DND-41 (cell line): ENCODE measurements around the gene USP4.

Experiments used
- ATAC-seq: fragments of 200-7000 bp; cut with Tn5 transposase; 3 replicates; pipeline ENCODE4 v1.9.1; 2021; ENCODE audit warnings: low read depth; ENCODE audit not compliant: insufficient read depth
- DNase-seq: peaks from one replicate; pipeline ENCODE4 v3.0.0-alpha.2; 2020
- H2AFZ ChIP-seq: 2 replicates; pipeline ENCODE4 v1.6.0; 2012; ENCODE audit warnings: low read depth, low read length
- H3K27ac ChIP-seq: 2 replicates; pipeline ENCODE4 v1.5.1; 2012; ENCODE audit warnings: low read length, inconsistent platforms
- H3K27me3 ChIP-seq: fragments of 200-600 bp; sonication (generic); 2 replicates; pipeline ENCODE4 v1.6.0; 2012; ENCODE audit warnings: low read length, mild to moderate bottlenecking, inconsistent platforms; ENCODE audit not compliant: insufficient read depth, poor library complexity
- H3K36me3 ChIP-seq: 2 replicates; pipeline ENCODE4 v1.5.1; 2012; ENCODE audit warnings: low read length, inconsistent platforms; ENCODE audit not compliant: insufficient read depth
- H3K4me1 ChIP-seq: 2 replicates; pipeline ENCODE4 v1.5.1; 2012; ENCODE audit warnings: mild to moderate bottlenecking, low read length; ENCODE audit not compliant: insufficient read depth
- H3K4me2 ChIP-seq: 2 replicates; pipeline ENCODE4 v1.6.0; 2012; ENCODE audit warnings: mild to moderate bottlenecking, moderate library complexity, low read length, inconsistent platforms; ENCODE audit not compliant: insufficient read depth
- H3K4me3 ChIP-seq, 2 experiments: fragments of 200-600 bp in 1 of 2; shearing (Covaris generic) in 1 of 2; 2 replicates each; pipeline ENCODE4 v1.5.1; 2012 to 2016; ENCODE audit warnings: inconsistent platforms in 2 of 2, low read length in 2 of 2, mild to moderate bottlenecking in 2 of 2, low read depth in 1 of 2, moderate library complexity in 1 of 2
- H3K79me2 ChIP-seq: 2 replicates; pipeline ENCODE4 v1.6.0; 2012; ENCODE audit warnings: low read length, inconsistent platforms; ENCODE audit not compliant: insufficient read depth
- H3K9ac ChIP-seq: 2 replicates; pipeline ENCODE4 v1.6.0; 2012; ENCODE audit warnings: low read depth, mild to moderate bottlenecking, inconsistent platforms, low read length, moderate library complexity
- H3K9me3 ChIP-seq: 2 replicates; pipeline ENCODE4 v1.5.1; 2012; ENCODE audit warnings: low read length, moderate library complexity, mild to moderate bottlenecking, inconsistent platforms; ENCODE audit not compliant: insufficient read depth, severe bottlenecking
- H4K20me1 ChIP-seq: 2 replicates; pipeline ENCODE4 v1.6.0; 2012; ENCODE audit warnings: low read length; ENCODE audit not compliant: insufficient read depth
- EZH2 ChIP-seq: IDR thresholded peaks from 3 replicates; pipeline ENCODE4 v1.6.1; 2012; ENCODE audit warnings: borderline replicate concordance, low read depth, mild to moderate bottlenecking, moderate library complexity, low read length, inconsistent platforms; ENCODE audit not compliant: severe bottlenecking
- TF ChIP-seq, protein P1 (sequence below): IDR thresholded peaks from 2 replicates; pipeline ENCODE4 v1.5.1; 2012; ENCODE audit warnings: borderline replicate concordance, low read length, moderate library complexity, mild to moderate bottlenecking; ENCODE audit not compliant: poor library complexity, severe bottlenecking; ENCODE audit errors: extremely low read depth

USP4 gene

DNA sequence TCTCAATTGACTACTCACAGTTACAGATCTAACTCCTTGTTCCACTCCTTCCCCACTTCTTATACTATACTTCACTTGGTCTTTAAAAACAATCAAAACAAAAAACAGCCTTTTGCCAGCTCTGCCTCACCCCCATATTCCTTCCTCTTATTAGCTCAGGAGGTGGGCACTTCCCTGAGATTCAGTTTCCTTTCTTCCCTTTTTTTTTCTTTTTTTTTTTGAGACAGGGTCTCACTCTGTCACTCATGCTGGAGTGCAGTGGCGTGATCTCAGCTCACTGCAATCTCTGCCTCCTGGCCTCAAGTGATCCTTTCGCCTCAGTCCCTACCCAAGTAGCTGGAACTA is 69.7 kb downstream of the USP4 start:
- Histone ChIP-seq H3K4me1 (no peaks in the 10 kb centered on the region), H3K79me2 (no peaks in the 10 kb centered on the region), H2AFZ (no peak overlapping the region), H3K27ac (no peak overlapping the region), H4K20me1 (no peaks in the 10 kb centered on the region), H3K9me3 (no peaks in the 10 kb centered on the region), H3K27me3 (no peaks in the 10 kb centered on the region), H3K4me2 (no peak overlapping the region), H3K4me3 (no peak overlapping the region), H3K9ac (no peak overlapping the region), H3K36me3 (peaks cover 38% of the 10 kb centered on the region)
- no peak for ATAC-seq
- TF ChIP-seq, protein P1, sequence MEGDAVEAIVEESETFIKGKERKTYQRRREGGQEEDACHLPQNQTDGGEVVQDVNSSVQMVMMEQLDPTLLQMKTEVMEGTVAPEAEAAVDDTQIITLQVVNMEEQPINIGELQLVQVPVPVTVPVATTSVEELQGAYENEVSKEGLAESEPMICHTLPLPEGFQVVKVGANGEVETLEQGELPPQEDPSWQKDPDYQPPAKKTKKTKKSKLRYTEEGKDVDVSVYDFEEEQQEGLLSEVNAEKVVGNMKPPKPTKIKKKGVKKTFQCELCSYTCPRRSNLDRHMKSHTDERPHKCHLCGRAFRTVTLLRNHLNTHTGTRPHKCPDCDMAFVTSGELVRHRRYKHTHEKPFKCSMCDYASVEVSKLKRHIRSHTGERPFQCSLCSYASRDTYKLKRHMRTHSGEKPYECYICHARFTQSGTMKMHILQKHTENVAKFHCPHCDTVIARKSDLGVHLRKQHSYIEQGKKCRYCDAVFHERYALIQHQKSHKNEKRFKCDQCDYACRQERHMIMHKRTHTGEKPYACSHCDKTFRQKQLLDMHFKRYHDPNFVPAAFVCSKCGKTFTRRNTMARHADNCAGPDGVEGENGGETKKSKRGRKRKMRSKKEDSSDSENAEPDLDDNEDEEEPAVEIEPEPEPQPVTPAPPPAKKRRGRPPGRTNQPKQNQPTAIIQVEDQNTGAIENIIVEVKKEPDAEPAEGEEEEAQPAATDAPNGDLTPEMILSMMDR = no peak
- no peak for TF ChIP-seq EZH2
- DNase-seq = no peak

DNA sequence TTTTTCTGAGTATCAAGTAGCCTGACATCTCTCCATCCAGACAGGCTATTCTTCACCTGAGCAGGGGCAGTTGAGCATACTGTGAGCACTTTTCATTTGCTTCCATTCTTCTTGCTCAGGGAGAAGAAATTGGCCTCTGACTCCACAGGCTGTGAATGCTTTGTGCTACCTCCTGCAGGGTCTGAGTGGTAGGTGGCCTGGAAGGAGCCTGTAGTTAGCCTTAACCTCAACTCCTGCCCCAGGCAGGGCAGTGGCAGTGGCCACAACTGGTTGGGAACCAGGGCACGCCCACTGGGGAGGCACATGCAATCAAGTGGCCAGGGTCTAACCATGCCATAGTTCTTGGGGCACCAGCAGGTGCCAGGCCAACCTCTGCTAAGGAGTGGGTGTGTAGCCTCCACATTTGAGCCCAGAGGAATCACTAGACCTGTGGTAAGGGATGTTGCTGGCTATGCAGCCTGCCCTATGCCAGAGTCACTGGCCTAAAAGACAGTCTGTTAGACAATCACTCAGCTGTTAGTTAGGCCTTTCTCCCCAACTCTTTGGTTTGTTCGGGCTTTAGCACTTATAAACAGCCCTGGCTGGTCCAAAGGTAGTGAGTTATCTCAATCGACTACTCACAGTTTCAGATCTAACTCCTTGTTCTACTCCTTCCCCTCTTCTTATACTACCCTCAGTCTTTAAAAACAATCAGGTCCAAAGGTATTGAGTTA is 70.3 kb downstream of the USP4 start:
- TF ChIP-seq EZH2 = no peak
- TF ChIP-seq, protein P1 = no peak
- no peak for DNase-seq
- Histone ChIP-seq H4K20me1 (no peaks in the 10 kb centered on the region), H3K4me3 (no peak overlapping the region), H3K4me2 (no peak overlapping the region), H3K27me3 (no peaks in the 10 kb centered on the region), H3K27ac (no peak overlapping the region), H3K36me3 (peaks cover 38% of the 10 kb centered on the region), H3K4me1 (no peaks in the 10 kb centered on the region), H3K79me2 (no peaks in the 10 kb centered on the region), H3K9me3 (no peaks in the 10 kb centered on the region), H3K9ac (no peak overlapping the region), H2AFZ (no peak overlapping the region)
- no peak for ATAC-seq

DNA sequence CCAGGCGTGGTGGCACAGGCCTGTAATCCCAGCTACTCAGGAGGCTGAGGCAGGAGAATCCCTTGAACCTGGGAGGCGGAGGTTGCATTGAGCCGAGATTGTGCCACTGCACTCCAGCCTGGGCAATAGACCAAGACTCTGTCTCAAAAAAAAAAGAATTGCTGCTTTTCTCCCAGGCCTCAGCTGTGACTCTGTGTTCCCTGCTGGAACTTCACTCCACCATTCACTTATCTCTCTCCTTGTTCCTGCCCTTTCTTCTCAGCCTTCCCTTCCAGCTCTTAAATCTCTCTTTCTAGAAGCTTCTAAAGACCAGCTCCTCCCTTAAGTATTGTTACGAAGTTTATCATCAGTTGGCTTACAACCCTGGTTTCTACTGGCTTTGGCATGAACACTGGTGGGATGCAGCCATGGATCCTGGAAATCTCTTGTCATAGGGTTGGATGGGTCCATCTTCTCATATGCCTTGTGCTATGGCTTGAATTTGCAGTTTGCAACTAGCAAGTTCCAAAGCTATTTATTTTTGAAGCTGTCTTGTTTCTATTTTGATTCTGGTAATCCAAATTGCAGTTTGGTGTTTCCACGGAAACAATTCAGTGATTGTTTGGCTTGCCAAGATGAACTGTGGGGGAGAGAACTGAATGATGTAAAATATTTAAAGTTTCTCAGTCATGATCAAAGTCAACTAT is 73.3 kb downstream of the USP4 start:
- DNase-seq = no peak

More for the DNA sequence above, 73.3 kb downstream of the USP4 start:
- Histone ChIP-seq H3K79me2 (no peaks in the 10 kb centered on the region), H3K27ac (no peak overlapping the region), H4K20me1 (no peaks in the 10 kb centered on the region), H3K27me3 (no peaks in the 10 kb centered on the region), H3K9ac (no peak overlapping the region), H3K9me3 (no peaks in the 10 kb centered on the region), H2AFZ (no peak overlapping the region), H3K4me1 (no peaks in the 10 kb centered on the region), H3K4me3 (no peak overlapping the region), H3K36me3 (peaks cover 23% of the 10 kb centered on the region), H3K4me2 (no peak overlapping the region)
- no peak for ATAC-seq
- no peak for TF ChIP-seq EZH2
- TF ChIP-seq, protein P1 = no peak
